Measurements from ENCODE around the gene STX18. TPM values are rescaled to one million over a fixed set of nuclear protein-coding genes. Genes with fewer than 3 reads are reported as not detected.

The STX18 gene
- total RNA-seq, 3 donors from 2014 or later (not counting 1 experiment from before 2014, with no cell fraction given): 23.1 to 32.8 (median 29.0) TPM

DNA sequence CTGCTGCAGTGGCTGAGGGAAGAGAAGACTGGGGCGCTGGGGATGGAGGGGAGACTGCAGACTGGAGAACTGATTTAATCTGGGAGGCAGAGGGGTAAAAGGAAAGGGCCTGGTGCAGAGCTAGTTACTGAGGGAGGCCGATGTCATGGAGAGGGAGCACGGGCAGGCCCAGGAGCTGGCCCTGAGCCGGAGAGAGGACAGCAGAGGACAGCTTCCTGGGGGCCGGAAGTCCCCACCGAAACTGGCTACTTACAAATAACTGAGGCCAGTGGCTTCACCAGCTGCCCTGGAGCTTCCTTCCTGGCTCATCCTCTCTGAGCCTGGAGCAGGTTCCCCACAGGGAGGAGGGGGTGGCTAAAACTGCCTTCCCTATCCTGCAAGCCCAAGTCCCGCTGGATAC is 128.0 kb downstream of the STX18 start:
- no peak for ATAC-seq
- Histone ChIP-seq H3K4me3 (ENCODE audit: low read length) (no peak overlapping the region), H3K27ac (ENCODE audit: low read length) (no peak overlapping the region), H3K4me1 (ENCODE audit: control insufficient read depth, insufficient read depth, low read length) (peaks cover 1% of the 10 kb centered on the region), H3K9me3 (ENCODE audit: control insufficient read depth, insufficient read depth, low read length) (no peaks in the 10 kb centered on the region), H3K36me3 (ENCODE audit: control insufficient read depth, insufficient read depth, low read length) (peaks cover 4% of the 10 kb centered on the region), H3K27me3 (ENCODE audit: control insufficient read depth, insufficient read depth, low read length) (no peaks in the 10 kb centered on the region)
- WGBS (ENCODE audit: insufficient coverage): 91% methylated on average over 6 of the region's 7 CpGs
- intact Hi-C loops (cut with micrococcal nuclease): no loop called here
- no peak overlapping the region for H3K4me3 Mint-ChIP-seq
- DNase-seq: no peak
- no peaks in the 10 kb centered on the region for H3K9me3 Mint-ChIP-seq
- TF ChIP-seq, protein P1, sequence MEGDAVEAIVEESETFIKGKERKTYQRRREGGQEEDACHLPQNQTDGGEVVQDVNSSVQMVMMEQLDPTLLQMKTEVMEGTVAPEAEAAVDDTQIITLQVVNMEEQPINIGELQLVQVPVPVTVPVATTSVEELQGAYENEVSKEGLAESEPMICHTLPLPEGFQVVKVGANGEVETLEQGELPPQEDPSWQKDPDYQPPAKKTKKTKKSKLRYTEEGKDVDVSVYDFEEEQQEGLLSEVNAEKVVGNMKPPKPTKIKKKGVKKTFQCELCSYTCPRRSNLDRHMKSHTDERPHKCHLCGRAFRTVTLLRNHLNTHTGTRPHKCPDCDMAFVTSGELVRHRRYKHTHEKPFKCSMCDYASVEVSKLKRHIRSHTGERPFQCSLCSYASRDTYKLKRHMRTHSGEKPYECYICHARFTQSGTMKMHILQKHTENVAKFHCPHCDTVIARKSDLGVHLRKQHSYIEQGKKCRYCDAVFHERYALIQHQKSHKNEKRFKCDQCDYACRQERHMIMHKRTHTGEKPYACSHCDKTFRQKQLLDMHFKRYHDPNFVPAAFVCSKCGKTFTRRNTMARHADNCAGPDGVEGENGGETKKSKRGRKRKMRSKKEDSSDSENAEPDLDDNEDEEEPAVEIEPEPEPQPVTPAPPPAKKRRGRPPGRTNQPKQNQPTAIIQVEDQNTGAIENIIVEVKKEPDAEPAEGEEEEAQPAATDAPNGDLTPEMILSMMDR (IDR thresholded peaks at IDR 0.05): no peak
- no peaks in the 10 kb centered on the region for H3K36me3 Mint-ChIP-seq
- no peaks in the 10 kb centered on the region for H3K4me1 Mint-ChIP-seq
- no peaks in the 10 kb centered on the region for H3K27me3 Mint-ChIP-seq (ENCODE audit: low read depth in 2 of 2)
- no peak overlapping the region for H3K27ac Mint-ChIP-seq

DNA sequence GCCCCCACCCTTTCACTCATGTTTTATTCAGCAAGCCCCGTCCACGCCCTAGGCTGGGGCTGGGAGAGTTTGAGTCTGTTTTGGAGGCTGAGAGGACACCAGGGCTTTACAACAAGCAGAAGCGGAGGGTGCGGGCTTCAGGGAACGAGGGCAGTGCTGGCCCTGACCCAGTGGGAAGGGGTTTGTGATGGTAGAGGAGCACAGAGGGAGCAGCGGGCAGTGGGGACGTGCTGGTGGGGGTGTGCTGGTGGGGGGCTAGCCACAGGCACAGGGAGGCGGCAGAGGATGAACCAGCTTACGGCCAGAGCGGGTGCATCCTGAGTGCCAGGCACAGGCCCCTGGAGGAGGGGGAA is 128.5 kb downstream of the STX18 start:
- 93% methylated on average over 10 of the region's 10 CpGs for WGBS (ENCODE audit: insufficient coverage)
- DNase-seq (no peak), ATAC-seq (no peak)
- H3K27ac ChIP-seq (ENCODE audit: low read length): no peak overlapping the region
- H3K4me3 ChIP-seq (ENCODE audit: low read length): no peak overlapping the region
- no peaks in the 10 kb centered on the region for H3K27me3 ChIP-seq (ENCODE audit: control insufficient read depth, insufficient read depth, low read length)
- H3K36me3 Mint-ChIP-seq: no peaks in the 10 kb centered on the region
- no peak overlapping the region for H3K27ac Mint-ChIP-seq
- H3K36me3 ChIP-seq (ENCODE audit: control insufficient read depth, insufficient read depth, low read length): no peaks in the 10 kb centered on the region
- intact Hi-C loops (cut with micrococcal nuclease): no loop called here
- TF ChIP-seq, protein P1 (IDR thresholded peaks at IDR 0.05): no peak
- H3K4me3 Mint-ChIP-seq: no peak overlapping the region
- no peaks in the 10 kb centered on the region for H3K9me3 Mint-ChIP-seq
- no peaks in the 10 kb centered on the region for H3K4me1 ChIP-seq (ENCODE audit: control insufficient read depth, insufficient read depth, low read length)
- H3K27me3 Mint-ChIP-seq (ENCODE audit: low read depth in 2 of 2): no peaks in the 10 kb centered on the region
- H3K4me1 Mint-ChIP-seq: no peaks in the 10 kb centered on the region
- H3K9me3 ChIP-seq (ENCODE audit: control insufficient read depth, insufficient read depth, low read length): no peaks in the 10 kb centered on the region

DNA sequence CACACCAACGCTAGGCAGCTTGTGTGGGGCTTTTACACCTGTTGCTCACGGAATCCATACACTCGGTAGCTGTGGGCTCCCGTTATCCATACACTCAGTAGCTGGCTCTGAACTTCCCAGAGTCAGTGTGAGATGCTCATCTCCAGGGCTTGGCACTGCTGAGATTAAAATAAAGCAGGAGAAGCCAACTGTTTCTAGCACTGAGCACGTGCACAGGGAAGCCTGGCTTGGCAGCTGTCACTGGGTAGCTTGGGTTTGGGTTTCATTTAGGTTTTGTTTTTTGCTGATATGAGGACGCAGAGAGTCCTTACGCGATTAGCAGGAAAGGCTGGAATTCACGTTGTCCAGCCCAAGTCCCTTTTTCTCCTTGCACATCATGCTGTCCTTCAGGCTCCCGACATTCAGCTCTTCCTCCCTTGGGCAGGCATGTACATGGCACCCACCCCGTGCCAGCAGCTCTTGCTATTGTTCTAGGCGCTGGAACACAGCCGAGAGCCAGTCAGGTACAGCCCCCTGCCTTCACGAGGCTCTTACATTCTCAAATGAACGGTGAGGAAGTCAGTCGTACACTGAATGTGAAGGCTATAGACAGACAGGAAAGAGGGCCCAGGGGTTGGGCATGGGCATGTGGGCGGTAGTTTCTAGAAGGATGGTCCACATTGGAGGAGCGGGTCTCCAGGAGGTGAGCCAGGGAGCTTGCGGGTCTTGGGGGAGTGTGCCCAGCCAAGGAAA is 129.0 kb downstream of the STX18 start:
- Mint-ChIP-seq H3K36me3 (no peaks in the 10 kb centered on the region), H3K4me3 (no peak overlapping the region), H3K27me3 (ENCODE audit: low read depth in 2 of 2) (no peaks in the 10 kb centered on the region), H3K27ac (no peak overlapping the region), H3K4me1 (no peaks in the 10 kb centered on the region), H3K9me3 (no peaks in the 10 kb centered on the region)
- Histone ChIP-seq H3K9me3 (ENCODE audit: control insufficient read depth, insufficient read depth, low read length) (no peaks in the 10 kb centered on the region), H3K27me3 (ENCODE audit: control insufficient read depth, insufficient read depth, low read length) (no peaks in the 10 kb centered on the region), H3K36me3 (ENCODE audit: control insufficient read depth, insufficient read depth, low read length) (no peaks in the 10 kb centered on the region), H3K4me3 (ENCODE audit: low read length) (no peak overlapping the region), H3K27ac (ENCODE audit: low read length) (no peak overlapping the region), H3K4me1 (ENCODE audit: control insufficient read depth, insufficient read depth, low read length) (no peaks in the 10 kb centered on the region)
- intact Hi-C loops (cut with micrococcal nuclease): no loop called here
- DNase-seq (no peak), ATAC-seq (no peak)
- 88% methylated on average over 19 of the region's 19 CpGs for WGBS (ENCODE audit: insufficient coverage)
- TF ChIP-seq, protein P1 (IDR thresholded peaks at IDR 0.05): no peak

DNA sequence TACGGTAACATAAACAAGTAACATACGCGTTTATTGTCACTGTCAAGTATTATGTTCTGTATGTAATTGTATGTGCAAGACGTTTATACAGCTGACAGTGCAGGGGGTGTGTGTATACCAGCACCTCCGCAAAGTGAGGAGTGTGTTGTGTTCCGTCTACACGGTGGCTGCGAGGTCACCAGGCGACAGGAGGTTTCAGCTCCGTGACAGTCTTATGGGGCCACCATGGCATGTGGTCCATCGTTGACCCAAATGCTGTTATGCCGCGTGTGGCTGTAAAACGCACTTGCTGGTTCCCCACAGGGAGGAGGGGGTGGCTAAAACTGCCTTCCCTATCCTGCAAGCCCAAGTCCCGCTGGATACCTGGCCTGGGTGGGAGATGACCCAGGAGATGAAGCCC is 129.9 kb downstream of the STX18 start:
- 91% methylated on average over 14 of the region's 15 CpGs for WGBS (ENCODE audit: insufficient coverage)

More for the DNA sequence above, 129.9 kb downstream of the STX18 start:
- Histone ChIP-seq H3K4me1 (ENCODE audit: control insufficient read depth, insufficient read depth, low read length) (no peaks in the 10 kb centered on the region), H3K4me3 (ENCODE audit: low read length) (no peak overlapping the region), H3K27me3 (ENCODE audit: control insufficient read depth, insufficient read depth, low read length) (no peaks in the 10 kb centered on the region), H3K9me3 (ENCODE audit: control insufficient read depth, insufficient read depth, low read length) (no peaks in the 10 kb centered on the region), H3K27ac (ENCODE audit: low read length) (no peak overlapping the region), H3K36me3 (ENCODE audit: control insufficient read depth, insufficient read depth, low read length) (no peaks in the 10 kb centered on the region)
- TF ChIP-seq, protein P1 (IDR thresholded peaks at IDR 0.05): no peak
- Mint-ChIP-seq H3K9me3 (no peaks in the 10 kb centered on the region), H3K36me3 (no peaks in the 10 kb centered on the region), H3K4me1 (no peaks in the 10 kb centered on the region), H3K27me3 (ENCODE audit: low read depth in 2 of 2) (no peaks in the 10 kb centered on the region), H3K27ac (no peak overlapping the region), H3K4me3 (no peak overlapping the region)
- DNase-seq (no peak), ATAC-seq (no peak)
- intact Hi-C loops (cut with micrococcal nuclease): no loop called here
